Activated CD8-positive, alpha-beta T cell treated with anti-CD3 and anti-CD28 coated beads, Interleukin-2, amount 10 ng/mL, durations not matched to agents 7 days and 5 days (primary cell): ENCODE data around the gene GRM4. TPM values are rescaled to one million over a fixed set of nuclear protein-coding genes. Genes with fewer than 3 reads are reported as not detected.
"Not testable (repeated sequence)": the region's sequence is repeated elsewhere in the genome, so short reads cannot be mapped to it uniquely, and the experiment has no call there.

ENCODE experiments used
- ATAC-seq: fragments of 150-1000 bp; cut with Tn5 transposase; one replicate; pipeline ENCODE4 v1.10.0; 2021; ENCODE audit warnings: moderate library complexity
- CTCF ChIA-PET: fragments of 350-600 bp; sonication (Branson Sonifier 250); formaldehyde crosslinking; loops from one replicate; lab custom pipeline; 2021; ENCODE audit warnings: antibody characterized with exemption; lab: Charles Lee
- POLR2A ChIA-PET: fragments of 350-600 bp; sonication (Branson Sonifier 250); formaldehyde crosslinking; loops from one replicate; lab custom pipeline; 2021; ENCODE audit warnings: antibody characterized with exemption; lab: Charles Lee
- DNase-seq: peaks from one replicate; pipeline ENCODE4 v3.0.0-alpha.2; 2020
- H3K27ac Mint-ChIP-seq: one replicate; pipeline ENCODE4 v1.8.0; 2021; ENCODE audit warnings: mild to moderate bottlenecking, mixed read lengths
- H3K27me3 Mint-ChIP-seq: one replicate; pipeline ENCODE4 v1.8.0; 2021; ENCODE audit warnings: low read depth, mixed read lengths
- H3K36me3 Mint-ChIP-seq: one replicate; pipeline ENCODE4 v1.8.0; 2021; ENCODE audit warnings: low read depth, mixed read lengths
- H3K4me1 Mint-ChIP-seq: one replicate; pipeline ENCODE4 v1.8.0; 2021; ENCODE audit warnings: low read depth, mixed read lengths
- H3K4me3 Mint-ChIP-seq: one replicate; pipeline ENCODE4 v1.8.0; 2021; ENCODE audit warnings: mild to moderate bottlenecking, mixed read lengths
- H3K9me3 Mint-ChIP-seq: one replicate; pipeline ENCODE4 v1.8.0; 2022; ENCODE audit warnings: mixed read lengths; ENCODE audit not compliant: insufficient read depth
- total RNA-seq, 2 experiments: library from RNA; stranded (reverse); gene quantifications; one replicate each; pipeline ENCODE4 v1.2.3, GENCODE V29; 2021

GRM4 gene
- not detected for total RNA-seq

DNA sequence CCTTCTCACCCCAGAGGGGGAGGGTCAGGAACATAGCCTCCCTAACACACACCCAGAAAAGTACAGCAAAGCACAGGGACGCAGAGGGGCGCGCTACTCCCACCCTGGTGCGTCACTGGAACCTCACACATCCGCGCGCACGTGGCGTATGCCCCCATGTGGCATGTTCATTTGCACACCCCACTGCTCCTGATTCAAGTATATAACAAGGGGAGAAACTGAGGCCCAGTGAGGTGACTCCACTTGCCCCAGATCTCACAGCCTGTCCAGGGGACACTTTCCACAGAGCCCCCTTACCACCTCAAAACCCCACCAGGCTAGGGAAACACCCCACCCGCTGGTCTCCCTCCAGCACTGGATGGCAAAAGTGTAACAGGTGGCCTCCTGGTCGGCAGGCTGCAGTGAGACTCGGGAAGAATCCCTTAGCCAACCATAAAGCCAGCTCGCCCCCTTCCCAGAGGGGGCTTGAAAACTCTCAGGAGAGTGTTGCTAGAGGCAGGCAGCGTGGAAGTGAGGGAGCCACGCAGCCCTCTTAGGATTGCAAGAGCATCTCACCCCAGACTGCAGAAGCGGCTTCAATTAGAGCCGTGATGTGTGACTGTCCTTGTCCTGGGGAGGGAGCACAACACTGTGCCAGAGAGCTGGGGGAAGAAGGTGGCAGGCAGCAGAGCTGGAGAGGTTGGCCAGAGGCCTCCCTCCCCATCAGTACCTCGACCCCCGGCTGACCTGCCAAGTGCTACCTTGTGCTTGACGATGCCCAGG is at the start of gene GRM4:
Gene GRM4 (minus strand): TSS at position 67 of the 762 bp plus-strand sequence. CDS start 12,591 bp downstream, outside the sequence.
- DNase-seq: no peak
- no peak within 1 kb of the TSS for H3K4me3 Mint-ChIP-seq
- ChIA-PET POLR2A (no interaction called here), CTCF (interaction anchor here (0.9 to 1.1 kb wide), 3 partner anchors 9 to 92 kb away, joined by 3 to 4 read pairs (median 3); no protein-coding TSS in a partner anchor)
- no peak within 1 kb of the TSS for H3K27ac Mint-ChIP-seq
- no peaks in the 10 kb centered on the region for H3K9me3 Mint-ChIP-seq
- H3K36me3 Mint-ChIP-seq: no peaks in the 10 kb centered on the region
- H3K4me1 Mint-ChIP-seq: peaks cover 11% of the 10 kb centered on the region
- ATAC-seq: no peak
- H3K27me3 Mint-ChIP-seq: peaks cover 70% of the 10 kb centered on the region

DNA sequence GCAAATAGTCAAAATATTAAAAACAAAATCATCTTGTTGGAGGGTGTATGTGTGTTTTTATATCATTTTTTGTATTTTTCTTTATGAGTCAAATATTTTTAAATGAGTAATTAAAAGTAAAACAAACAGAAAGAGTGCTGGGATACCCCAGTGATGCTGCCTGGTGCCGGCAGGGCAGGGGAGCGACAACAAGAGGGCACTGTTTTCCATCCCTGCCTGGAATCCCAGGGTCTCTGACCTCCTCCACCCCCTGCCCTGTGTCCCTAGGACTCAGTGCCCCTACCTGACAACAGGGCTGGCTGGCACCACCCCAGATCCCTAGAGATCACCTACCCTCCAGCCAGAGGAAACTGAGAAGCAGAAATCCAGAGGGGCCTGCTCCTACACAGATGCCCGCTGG is 48.9 kb upstream of the GRM4 start:
- POLR2A ChIA-PET: interaction anchor here (2.1 kb wide), 1 partner anchor 42 kb away, joined by 10 read pairs; the partner anchor contains the start of gene HMGA1
- CTCF ChIA-PET: interaction anchor here (2.3 to 3.3 kb wide), 6 partner anchors 11 to 221 kb away, joined by 6 to 51 read pairs (median 18); partner anchors contain the start of gene SMIM29
- H3K27ac Mint-ChIP-seq: no peak overlapping the region

DNA sequence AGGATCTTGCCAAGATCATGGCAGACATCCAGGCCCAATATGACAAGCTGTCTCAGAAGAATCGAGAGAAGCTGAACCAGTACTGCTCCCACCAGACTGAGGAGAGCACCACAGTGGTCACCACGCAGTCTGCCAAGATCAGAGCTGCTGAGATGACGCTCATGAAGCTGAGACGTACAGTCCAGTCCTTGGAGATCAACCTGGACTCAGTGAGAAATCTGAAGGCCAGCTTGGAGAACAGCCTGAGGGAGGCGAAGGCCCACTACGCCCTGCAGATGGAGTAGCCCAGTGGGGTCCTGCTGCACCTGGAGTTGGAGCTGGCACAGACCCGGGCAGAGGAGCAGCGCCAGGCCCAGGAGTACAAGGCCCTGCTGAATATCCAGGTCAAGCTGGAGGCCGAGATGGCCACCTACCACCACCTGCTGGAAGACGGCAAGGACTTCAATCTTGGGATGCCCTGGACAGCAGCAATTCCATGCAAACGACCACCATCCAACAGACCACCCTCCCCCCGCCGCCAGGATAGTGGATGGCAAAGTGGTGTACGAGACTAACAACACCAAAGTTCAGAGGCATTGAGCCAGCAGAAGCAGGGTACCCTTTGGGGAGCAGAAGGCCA is 44.7 kb upstream of the GRM4 start:
- H3K4me3 Mint-ChIP-seq: no peak overlapping the region
- ATAC-seq: no peak
- CTCF ChIA-PET: interaction anchor here (0.9 to 1.9 kb wide), 6 partner anchors 8 to 34 kb away, joined by 3 to 12 read pairs (median 3); no protein-coding TSS in a partner anchor
- H3K27me3 Mint-ChIP-seq: peaks cover 8% of the 10 kb centered on the region
- POLR2A ChIA-PET: no interaction called here
- no peaks in the 10 kb centered on the region for H3K4me1 Mint-ChIP-seq
- no peaks in the 10 kb centered on the region for H3K36me3 Mint-ChIP-seq
- no peaks in the 10 kb centered on the region for H3K9me3 Mint-ChIP-seq
- no peak for DNase-seq
- H3K27ac Mint-ChIP-seq: no peak overlapping the region

More for the DNA sequence above, 48.9 kb upstream of the GRM4 start:
- Mint-ChIP-seq H3K36me3 (no peaks in the 10 kb centered on the region), H3K4me1 (peaks cover 7% of the 10 kb centered on the region), H3K27me3 (peaks cover 11% of the 10 kb centered on the region), H3K4me3 (no peak overlapping the region), H3K9me3 (no peaks in the 10 kb centered on the region)
- DNase-seq (no peak), ATAC-seq (no peak)

DNA sequence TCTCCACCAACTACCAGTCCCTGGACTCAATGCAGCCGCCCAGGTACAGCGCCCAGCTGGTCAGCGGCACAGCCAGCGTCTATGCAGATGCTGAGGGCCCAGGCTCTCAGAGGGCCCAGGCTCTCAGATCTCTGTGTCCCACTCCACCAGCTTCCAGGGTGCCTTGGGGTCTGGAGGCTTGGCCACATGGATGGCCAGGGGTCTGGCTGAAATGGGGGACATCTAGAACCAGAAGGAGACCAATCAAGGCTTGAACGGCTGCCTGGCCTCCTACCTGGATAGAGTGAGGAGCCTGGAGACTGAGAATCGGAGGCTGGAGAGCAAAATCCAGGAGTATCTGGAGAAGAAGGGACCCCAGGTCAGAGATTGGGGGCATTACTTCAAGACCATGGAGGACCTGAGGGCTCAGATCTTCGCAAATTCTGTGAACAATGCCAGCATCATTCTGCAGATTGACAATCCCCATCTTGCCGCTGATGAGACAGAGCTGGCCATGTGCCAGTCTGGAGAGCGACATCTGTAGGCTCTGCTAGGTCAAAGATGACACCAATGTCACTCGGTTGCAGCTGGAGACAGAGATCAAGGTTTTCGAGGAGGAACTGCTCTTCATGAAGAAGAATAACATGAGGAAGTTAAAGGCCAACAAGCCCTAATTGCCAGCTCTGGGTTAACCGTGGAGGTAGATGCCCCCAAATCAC is 44.1 kb upstream of the GRM4 start:
- Mint-ChIP-seq H3K4me1 (no peaks in the 10 kb centered on the region), H3K27me3 (peaks cover 5% of the 10 kb centered on the region), H3K4me3 (no peak overlapping the region), H3K9me3 (peaks cover 6% of the 10 kb centered on the region), H3K36me3 (no peaks in the 10 kb centered on the region), H3K27ac (no peak overlapping the region)
- peak; percentile 55 for ATAC-seq
- DNase-seq: peak; percentile 40
- ChIA-PET POLR2A (interaction anchor here (0.6 kb wide), 1 partner anchor 561 kb away, joined by 6 read pairs; no protein-coding TSS in a partner anchor), CTCF (interaction anchor here (0.9 to 1.9 kb wide), 5 partner anchors 13 to 34 kb away, joined by 3 to 12 read pairs (median 3); no protein-coding TSS in a partner anchor)

DNA sequence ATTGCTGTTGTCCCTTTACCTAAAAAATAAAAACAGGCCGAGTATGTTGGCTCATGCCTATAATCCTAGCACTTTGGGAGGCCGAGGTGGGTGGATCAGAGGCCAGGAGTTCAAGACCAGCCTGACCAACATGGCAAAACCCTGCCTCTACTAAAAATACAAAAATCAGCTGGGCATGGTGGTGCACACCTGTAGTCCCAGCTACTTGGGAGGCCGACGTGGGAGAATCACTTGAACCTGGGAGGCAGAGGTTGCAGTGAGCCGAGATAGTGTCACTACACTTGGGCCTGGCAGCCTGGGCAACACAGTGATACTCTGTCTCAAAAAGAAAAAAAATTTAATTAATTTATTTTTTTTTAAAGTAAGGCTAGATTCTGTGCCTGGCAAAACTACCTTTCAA is 38.8 kb upstream of the GRM4 start:
- CTCF ChIA-PET: interaction anchor here (1.7 kb wide), 1 partner anchor 230 kb away, joined by 4 read pairs; no protein-coding TSS in a partner anchor
- Mint-ChIP-seq H3K36me3 (peaks cover 10% of the 10 kb centered on the region), H3K4me1 (peaks cover 17% of the 10 kb centered on the region), H3K9me3 (peaks cover 12% of the 10 kb centered on the region)
- POLR2A ChIA-PET, H3K27me3 Mint-ChIP-seq, DNase-seq, ATAC-seq, H3K27ac Mint-ChIP-seq, H3K4me3 Mint-ChIP-seq: not testable (repeated sequence)

DNA sequence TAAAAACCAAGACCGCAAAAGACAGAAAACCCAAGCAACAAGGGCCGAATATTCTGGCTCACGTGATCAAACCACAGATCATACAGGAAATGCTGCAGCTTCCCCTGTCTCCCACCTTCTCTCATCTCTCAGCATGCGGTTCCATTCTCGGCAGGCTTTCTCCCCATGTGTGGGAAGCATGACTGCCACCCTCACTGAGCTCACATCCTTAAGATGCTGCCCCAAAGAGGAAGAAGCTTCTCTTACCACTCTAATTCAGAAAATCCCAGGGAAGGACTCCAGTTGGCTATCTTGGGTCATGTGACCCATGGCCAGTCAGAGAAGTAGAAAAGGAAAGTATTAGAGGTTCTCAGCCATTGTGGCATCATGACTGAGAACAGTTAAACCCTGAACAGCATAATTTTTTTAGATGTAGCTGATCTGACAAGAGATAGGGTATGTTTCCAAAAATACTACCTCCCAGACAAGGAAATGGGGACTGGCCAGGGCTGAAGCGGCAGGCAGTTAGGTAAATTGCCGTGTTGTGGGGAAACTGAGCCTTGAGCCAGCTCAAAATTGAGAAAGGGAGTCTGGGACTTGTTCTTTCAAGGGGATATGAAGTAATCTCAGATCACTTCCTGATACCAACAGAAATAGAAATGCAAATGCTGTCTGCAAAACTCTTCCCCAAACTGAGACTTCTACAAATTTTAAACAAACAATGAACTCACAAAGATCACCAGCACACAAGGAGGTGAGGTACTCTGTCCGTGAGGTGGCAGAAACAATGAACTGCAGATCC is 37.1 kb upstream of the GRM4 start:
- CTCF ChIA-PET: interaction anchor here (0.7 to 2.3 kb wide), 7 partner anchors 9 to 439 kb away, joined by 3 to 19 read pairs (median 3); no protein-coding TSS in a partner anchor
- peak; percentile 90 for ATAC-seq
- Mint-ChIP-seq H3K4me1 (peaks cover 17% of the 10 kb centered on the region), H3K9me3 (peaks cover 12% of the 10 kb centered on the region), H3K4me3 (peak overlapping the region; percentile 54), H3K27ac (peak overlapping the region; percentile 87), H3K27me3 (peaks cover 5% of the 10 kb centered on the region), H3K36me3 (peaks cover 10% of the 10 kb centered on the region)
- POLR2A ChIA-PET: interaction anchor here (0.7 to 1.3 kb wide), 5 partner anchors 13 to 635 kb away, joined by 3 to 4 read pairs (median 3); partner anchors contain the start of gene HMGA1
- DNase-seq: peak; percentile 83

DNA sequence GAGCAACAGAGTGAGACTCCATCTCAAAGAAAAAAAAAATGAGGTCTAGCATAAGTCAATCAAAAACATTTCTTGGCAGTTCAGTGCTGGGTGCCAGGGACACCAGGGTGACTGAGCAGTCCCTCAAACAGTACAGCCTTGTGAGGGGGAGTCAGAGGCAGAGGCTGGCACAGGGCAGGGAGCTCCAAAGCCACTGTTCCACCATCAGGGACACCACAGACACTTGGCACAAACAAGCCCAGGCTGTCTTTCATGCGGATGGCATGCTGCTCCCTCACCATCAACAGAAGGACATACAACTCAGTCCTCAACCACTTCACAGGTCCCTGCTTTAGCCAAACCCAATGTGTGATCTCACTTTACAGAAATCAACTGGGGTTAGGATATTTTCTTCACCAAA is 36.0 kb upstream of the GRM4 start:
- H3K4me3 Mint-ChIP-seq: no peak overlapping the region
- DNase-seq (no peak), ATAC-seq (peak; percentile 28)
- ChIA-PET CTCF (interaction anchor here (1.3 to 2.3 kb wide), 3 partner anchors 10 to 438 kb away, joined by 3 to 19 read pairs (median 4); no protein-coding TSS in a partner anchor), POLR2A (no interaction called here)
- peaks cover 17% of the 10 kb centered on the region for H3K4me1 Mint-ChIP-seq
- peaks cover 3% of the 10 kb centered on the region for H3K27me3 Mint-ChIP-seq
- peaks cover 10% of the 10 kb centered on the region for H3K36me3 Mint-ChIP-seq
- peak overlapping the region; percentile 47 for H3K27ac Mint-ChIP-seq
- H3K9me3 Mint-ChIP-seq: peaks cover 12% of the 10 kb centered on the region

DNA sequence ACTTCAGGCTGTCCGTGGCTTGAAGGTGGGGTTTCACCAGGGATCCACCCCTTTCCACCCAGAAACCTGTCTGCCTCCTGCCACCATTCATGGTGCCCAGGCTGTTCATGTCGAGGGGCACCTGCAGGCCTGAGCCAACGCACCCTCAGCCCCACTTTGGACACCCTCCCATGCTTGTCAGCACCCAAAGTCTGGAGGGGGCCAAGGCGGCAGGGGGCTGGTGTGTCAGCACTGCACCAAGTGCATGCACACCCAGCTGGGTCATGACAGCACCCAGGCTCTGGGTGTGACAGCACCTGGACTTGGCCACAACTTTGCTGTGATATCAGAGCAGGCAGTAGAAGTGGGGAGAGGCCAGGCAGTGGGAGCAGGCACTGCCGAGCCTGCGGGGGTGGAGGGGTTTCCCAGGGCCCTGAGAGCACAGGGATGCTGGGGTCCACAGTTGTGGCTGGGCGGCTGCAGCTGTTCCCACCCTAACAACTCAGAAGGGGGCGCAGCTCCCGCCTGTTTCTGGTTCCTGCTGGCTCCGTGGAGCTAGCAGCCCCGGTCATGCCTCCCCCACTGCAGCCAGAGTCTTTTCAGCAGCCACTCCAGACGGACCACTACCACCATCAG is 33.3 kb upstream of the GRM4 start:
- ATAC-seq (no peak), DNase-seq (no peak)
- peaks cover 6% of the 10 kb centered on the region for H3K9me3 Mint-ChIP-seq
- no peak overlapping the region for H3K4me3 Mint-ChIP-seq
- CTCF ChIA-PET: no interaction called here
- H3K27me3 Mint-ChIP-seq: peaks cover 3% of the 10 kb centered on the region
- H3K4me1 Mint-ChIP-seq: peaks cover 17% of the 10 kb centered on the region
- no peak overlapping the region for H3K27ac Mint-ChIP-seq
- H3K36me3 Mint-ChIP-seq: peaks cover 10% of the 10 kb centered on the region
- POLR2A ChIA-PET: no interaction called here

DNA sequence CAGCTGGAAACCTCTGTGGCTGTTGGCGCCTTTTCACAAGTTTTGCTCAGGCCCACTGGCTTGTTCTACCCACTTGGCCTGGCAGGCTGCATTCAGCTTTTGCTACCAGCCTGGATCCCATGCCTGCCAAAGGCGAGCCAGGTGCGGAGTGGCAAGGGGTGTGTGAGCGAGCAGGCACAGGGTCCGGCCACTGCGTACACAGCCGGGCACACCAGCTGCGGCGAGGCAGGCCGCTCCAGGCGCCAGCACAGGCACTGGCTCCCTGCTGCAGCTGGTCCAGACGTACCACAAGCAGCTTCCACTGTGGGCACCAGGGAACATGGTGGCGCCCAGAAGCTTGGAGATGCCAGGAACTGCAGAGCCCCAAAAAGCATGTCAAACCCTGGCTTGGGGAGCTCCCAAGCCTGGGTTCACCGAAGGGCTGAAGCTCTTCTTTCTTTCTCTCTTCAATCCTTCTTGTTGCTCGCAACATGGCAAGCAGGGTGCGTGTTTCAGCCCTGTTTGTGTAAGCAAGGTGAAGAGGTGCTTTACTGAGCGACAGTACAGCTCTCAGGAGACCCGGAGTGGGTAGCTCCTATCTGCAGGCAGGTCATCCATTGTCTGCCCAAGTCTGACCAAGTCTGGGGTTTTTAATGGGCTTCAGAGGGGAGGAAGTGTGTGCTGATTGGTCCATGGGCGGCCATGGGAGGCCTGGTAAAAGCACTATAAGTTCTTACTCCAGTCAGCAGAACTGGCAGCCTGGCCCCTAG is 32.6 kb upstream of the GRM4 start:
- Mint-ChIP-seq H3K27ac (no peak overlapping the region), H3K36me3 (peaks cover 8% of the 10 kb centered on the region), H3K4me1 (peaks cover 16% of the 10 kb centered on the region), H3K9me3 (peaks cover 3% of the 10 kb centered on the region), H3K27me3 (peaks cover 3% of the 10 kb centered on the region), H3K4me3 (no peak overlapping the region)
- POLR2A ChIA-PET: no interaction called here
- CTCF ChIA-PET: interaction anchor here (0.6 to 1.6 kb wide), 2 partner anchors 16 to 17 kb away, joined by 3 read pairs; no protein-coding TSS in a partner anchor
- ATAC-seq (no peak), DNase-seq (no peak)

DNA sequence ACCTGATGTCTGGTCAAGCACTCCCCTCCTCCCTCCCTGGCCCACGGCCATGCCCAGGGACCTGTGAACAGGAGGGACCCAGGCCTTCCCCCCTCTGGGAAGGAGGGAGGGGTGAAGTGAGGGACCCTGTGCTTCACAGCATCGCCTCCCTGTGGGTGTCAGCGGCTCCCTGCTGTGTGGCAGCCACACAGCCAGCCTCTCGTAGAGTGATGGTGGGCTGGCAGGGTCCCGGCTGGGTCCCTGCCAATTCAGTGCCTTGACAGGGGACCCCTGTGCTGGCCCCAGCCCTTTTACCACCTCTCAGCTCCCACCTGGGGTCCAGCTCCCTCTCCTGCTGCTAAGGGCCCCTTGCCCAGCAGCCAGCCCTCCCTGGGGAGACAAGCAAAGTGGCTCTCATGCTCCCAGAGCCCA is 31.3 kb upstream of the GRM4 start:
- Mint-ChIP-seq H3K4me3 (no peak overlapping the region), H3K4me1 (peaks cover 4% of the 10 kb centered on the region), H3K27ac (no peak overlapping the region), H3K27me3 (peaks cover 6% of the 10 kb centered on the region), H3K36me3 (no peaks in the 10 kb centered on the region), H3K9me3 (no peaks in the 10 kb centered on the region)
- POLR2A ChIA-PET: no interaction called here
- DNase-seq (no peak), ATAC-seq (no peak)
- CTCF ChIA-PET: interaction anchor here (1.1 to 1.6 kb wide), 2 partner anchors 13 to 19 kb away, joined by 3 read pairs; no protein-coding TSS in a partner anchor
